NCI-H446 treated with DMSO at 0.1 percent for 48 hours (cell line): ENCODE results near the gene LRMDA.

Source experiments
- DNase-seq: peaks from one replicate; lab custom pipeline; 2025; lab: John Stamatoyannopoulos, UW

The LRMDA gene

DNA sequence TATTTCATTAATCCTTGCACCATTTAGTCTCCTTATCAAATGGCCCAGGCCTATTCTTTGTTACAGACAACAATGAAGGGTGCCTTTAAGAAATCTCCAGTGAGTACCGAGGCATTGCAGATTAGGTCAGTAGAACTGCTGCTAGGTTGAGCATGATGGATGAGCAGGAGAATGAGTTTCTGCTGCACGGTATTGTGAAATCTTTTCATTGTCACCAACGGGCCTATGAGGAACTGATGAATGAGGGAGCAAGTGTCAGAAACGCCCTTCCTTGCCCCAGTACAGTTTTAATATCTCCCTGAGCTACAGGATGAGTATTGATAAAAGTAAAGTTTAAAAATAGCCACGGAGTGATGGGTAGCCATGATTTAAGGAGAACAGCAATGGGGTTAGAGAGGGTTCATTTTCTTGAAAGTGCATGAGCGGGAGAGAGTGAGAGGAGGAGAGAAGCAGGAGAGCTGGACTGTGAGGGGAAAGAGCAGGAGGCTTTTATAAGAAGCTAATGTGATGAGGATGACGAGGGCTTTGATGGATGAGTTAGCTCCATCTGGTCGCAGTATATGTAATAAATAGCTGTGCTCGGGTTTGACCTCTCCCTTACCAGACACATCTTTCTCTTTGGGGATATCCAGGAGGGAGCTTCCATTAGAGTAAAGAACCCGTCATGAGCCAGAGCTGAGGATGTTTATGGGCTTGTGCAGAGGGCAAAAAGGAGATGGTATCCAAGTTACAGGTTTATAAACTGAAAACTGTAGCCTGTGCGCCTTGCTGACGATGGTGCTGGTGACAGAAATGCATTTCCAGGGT is 526.1 kb downstream of the LRMDA start:
- DNase-seq: no peak

DNA sequence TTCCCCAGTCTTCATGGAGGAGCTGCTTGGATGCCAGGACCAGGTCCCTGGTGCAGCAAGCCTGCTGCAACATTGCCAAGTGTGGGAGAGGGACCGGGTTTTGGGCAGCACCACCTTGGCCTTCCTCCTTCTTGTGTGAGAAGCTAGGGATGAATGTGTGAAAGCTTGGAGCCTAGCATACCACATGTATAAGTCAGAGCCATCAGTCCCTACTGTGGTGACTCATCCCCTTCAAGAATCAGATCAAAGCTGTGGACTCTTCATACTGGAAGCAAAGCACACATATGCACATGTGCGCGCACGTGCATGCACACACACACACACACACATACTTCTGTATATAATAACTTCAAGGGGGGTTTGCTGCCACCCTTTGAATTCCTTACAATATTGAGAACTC is 527.8 kb downstream of the LRMDA start:
- DNase-seq: no peak

- DNase-seq: no peak
These were observed 528.5 kb downstream of the LRMDA start for GRCh38 chr10:75959912-75960311.

DNA sequence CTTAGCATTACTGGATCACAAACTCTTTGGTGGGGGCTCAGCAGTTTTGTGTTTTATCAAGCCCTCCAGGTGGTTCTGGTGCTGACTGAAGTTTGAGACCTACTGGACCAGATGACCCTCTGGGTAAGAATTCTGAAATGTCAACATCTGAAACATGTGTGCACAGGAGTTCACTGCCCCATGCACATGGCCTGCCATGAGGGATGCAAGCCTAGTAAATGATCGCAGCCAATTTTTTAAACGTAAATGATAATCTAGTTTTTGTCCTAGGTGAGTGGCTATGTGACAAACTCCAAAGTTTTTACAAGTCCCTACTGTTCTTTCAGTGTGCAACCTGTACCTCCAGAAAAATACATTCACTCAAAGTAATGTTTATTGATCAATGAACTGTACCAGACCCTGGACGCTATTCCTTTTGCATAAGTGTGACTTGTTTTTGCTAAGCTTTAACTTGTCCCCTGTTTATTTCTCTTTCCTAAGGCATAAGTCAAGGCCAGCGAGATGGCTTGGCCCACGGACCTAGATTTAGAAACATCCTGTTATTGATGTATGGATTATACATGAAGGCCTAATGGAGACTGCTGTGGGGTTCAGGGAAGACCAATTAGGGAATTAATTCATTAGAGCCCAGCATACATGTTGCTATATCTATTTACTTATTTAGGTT is 531.1 kb downstream of the LRMDA start:
- DNase-seq: no peak

GRCh38 chr10:75967491-75967890 is 536.1 kb downstream of the LRMDA start:
- DNase-seq: no peak

DNA sequence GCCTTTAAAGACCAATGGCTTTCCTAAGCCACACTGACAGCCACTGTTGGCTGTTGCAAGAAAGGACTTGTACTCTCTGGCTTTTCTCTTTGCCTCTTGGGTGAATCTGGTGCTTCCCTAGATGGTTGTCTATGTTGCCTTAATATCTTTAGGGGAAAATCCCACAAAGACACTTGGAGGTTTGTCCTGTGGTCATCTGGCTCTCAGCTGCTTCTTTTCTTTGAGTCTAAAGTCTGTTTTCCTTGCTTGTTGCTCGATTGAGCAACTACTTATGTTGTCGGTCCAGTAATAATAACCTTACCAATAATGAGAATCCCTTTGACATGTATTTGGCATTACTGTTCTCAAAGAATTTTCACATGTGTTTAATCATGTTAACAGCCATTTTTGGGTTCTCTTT is 537.6 kb downstream of the LRMDA start:
- DNase-seq: no peak

- DNase-seq: no peak
These were observed 540.2 kb downstream of the LRMDA start for GRCh38 chr10:75971402-75972211.

- DNase-seq: no peak
These were observed 541.3 kb downstream of the LRMDA start for GRCh38 chr10:75972491-75973276.

- DNase-seq: no peak
These were observed 542.7 kb downstream of the LRMDA start for GRCh38 chr10:75974080-75974479.

- no peak for DNase-seq
These were observed 545.3 kb downstream of the LRMDA start for GRCh38 chr10:75976681-75977080.

GRCh38 chr10:75977139-75977538 is 545.7 kb downstream of the LRMDA start:
- DNase-seq: peak; percentile 12

GRCh38 chr10:75978213-75978612 is 546.8 kb downstream of the LRMDA start:
- DNase-seq: no peak

DNA sequence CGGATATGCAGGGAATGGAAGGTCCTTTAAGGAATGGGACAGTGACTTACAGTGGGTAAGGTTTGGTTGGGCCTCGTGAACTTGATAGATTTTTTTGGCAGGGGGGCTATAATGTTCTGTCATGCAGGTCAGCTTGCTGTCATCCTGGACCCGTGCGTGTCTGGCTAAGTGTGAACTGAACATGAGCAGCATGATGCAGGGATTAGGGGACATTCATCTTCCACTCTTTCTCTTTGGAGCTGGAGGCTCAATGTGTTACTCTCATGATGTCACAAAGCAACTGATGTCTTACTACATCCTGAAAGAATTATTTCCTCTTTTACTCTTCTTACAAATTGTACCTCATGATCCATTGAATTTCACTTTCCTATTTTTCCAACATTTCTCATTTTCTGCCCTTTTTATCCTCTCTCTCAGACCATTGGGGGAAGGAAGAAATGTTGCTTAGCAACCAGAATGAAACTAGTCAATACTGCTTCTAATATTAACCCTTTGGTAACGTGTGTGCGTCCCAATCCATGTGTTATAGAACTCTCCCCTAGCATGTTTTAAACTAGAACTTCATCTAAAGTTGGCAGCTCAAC is 549.1 kb downstream of the LRMDA start:
- no peak for DNase-seq

DNA sequence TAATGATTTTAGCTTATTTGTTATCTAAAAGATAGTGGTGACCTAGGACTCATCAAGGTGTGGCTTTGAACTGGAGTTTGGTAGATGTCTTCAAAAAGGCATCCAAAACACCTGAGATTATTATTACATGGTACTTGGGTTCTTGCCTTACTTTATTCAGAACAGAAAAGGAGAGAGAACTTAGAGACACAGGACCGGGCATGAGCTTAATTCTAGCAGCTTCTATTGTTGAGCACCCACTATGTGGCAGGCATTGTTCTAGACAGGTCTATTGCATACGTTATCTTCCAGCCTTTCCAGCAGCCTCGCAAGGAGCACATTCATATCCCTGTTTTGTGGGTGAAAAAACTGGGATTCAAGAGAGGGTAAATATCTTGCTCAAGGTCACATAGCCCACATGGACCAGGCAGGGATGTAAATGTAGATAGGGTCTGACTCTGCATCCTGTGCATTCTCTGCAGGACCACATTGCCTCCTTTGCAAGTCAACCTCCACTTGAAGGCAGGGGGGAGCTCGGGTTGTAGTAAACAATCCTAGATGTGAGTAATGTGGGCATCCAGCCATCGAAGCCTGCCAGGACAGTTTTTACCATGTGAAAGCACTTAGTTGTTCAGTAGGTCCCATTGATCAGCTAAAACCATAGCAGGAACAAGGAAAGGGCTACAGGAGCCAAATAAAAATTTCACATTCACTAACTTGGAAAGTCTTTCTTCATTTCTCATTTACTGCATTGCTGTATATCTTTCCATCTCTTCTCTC is 551.4 kb downstream of the LRMDA start:
- peak; percentile 5 for DNase-seq

- no peak for DNase-seq
These were observed 552.6 kb downstream of the LRMDA start for GRCh38 chr10:75984067-75984466.

DNA sequence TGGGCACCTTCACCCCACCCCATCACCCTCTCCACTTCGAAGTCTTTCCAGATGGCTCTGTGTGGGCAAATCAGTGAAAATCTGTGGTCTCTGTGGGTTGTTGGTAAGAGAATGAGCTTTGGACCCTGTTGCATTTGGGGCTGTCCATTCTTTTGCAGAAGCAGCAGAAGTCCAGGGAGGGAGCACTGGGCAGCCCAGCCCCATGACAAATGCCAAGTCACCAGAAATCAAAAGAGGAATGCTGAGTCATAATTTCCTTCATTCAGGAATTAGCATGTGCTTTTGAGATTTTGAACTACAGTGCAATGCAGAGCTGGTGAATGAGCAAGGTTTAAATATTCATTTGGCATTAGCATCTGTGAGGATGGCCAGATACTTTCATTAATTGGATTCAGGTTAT is 556.2 kb downstream of the LRMDA start:
- DNase-seq: no peak

- no peak for DNase-seq
These were observed 563.1 kb downstream of the LRMDA start for GRCh38 chr10:75994357-75995040.

DNA sequence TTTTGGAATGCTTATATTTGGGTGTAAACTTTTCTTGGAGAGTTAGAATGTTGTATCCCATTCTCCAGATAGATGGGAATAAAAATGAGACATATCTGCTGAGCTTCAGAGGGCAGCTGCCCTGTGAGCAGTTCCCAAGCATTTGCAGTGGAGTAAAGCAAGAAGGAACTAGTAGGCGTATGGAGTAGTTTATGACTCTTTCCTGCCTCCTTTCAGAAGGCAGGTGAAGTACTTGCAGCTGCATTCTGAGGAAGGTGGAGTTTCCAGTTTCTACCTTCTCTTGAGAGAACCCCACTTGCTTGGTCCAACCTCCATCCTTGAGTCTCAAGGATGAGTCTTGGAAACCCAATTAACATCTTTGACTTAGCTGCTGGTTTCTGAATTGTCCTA is 563.6 kb downstream of the LRMDA start:
- DNase-seq: no peak

DNA sequence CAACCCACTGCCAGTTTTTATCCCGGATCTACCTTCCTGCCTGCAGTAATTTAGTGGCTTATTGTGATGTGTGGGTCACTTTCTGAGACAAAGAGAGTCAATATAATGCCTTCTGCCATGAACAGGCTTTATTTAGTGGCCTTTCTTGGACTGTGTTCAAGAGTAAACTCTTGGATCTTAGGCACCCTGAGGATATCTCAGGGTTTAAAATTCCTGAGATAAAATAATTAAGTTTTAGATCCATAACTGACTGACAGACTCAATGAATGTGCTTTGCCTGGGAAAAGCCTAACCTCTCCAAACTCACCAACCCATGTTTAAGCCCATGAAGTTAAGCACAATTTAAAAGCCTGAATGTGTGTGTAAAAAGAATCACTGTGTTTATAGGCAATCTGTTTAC is 564.3 kb downstream of the LRMDA start:
- DNase-seq: no peak

DNA sequence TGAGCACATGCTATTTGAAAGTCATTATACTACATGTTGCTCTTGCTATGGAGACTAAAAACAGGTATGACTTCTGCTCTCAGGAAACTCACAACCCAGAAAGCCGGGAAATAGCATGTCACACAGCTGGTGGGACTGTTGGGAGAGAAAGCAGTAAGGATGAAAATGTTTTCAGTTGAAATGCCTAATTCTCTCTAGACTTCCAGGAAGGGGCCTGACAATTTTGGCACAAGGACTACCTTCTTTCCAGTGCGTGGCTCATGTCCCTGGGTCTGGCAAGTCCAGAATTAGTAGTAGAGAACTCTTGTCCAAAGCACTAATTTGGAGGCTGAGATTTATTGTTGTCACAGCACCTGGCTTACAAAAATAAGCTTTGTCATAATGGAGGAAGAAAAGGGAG is 567.6 kb downstream of the LRMDA start:
- no peak for DNase-seq
